Non-pigmented ciliary epithelial cell (primary cell): ENCODE measurements around the gene OSM.
"Not testable (repeated sequence)": the region's sequence is repeated elsewhere in the genome, so short reads cannot be mapped to it uniquely, and the experiment has no call there.

Experiments
- DNase-seq: peaks from one replicate; pipeline ENCODE4 v3.0.0-alpha.2; 2010; ENCODE audit warnings: low read depth

Gene OSM

GRCh38 chr22:30244066-30244465 lies 22.6 kb downstream of the OSM start:
- DNase-seq: no peak

GRCh38 chr22:30243661-30244060 lies 23.0 kb downstream of the OSM start:
- DNase-seq: no peak

DNA sequence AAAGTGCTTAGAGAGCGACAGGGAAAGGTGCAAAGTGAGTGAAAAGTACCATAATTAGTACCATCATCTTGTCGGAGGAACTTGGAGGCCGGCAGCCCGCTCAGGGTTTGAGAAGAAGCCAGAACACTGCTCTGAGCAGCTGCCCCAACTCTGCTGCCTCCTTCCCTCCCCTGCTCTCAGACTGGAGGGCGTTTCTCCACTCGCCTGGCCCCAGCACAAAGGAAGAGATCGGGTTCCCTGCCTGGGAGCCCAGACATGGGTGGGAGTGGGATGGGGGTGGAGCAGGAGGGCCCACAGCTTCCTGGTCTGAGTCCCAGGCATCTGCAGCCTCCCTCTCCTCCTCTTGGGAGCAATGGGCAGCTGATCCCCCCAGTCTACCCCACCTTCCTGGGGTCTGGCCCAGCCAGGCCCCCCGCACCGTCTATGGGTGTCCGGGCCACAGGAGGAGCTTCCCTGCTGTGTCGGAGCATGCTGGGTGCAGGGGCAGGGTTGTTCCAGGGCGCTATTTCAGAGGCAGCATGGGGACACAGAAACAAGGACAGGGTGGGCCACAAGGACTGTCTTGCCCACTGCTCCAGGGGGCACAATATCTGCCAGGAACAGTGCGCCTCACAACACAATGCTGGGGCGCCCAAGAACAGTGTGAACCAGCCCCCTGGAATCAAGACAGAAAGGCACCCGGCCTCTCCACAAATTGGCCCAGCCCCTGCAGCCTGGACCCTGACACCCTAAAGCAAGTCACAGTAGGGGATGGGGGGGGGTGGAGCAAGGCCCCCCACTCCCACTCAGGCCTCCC lies 24.9 kb downstream of the OSM start:
- no peak for DNase-seq

DNA sequence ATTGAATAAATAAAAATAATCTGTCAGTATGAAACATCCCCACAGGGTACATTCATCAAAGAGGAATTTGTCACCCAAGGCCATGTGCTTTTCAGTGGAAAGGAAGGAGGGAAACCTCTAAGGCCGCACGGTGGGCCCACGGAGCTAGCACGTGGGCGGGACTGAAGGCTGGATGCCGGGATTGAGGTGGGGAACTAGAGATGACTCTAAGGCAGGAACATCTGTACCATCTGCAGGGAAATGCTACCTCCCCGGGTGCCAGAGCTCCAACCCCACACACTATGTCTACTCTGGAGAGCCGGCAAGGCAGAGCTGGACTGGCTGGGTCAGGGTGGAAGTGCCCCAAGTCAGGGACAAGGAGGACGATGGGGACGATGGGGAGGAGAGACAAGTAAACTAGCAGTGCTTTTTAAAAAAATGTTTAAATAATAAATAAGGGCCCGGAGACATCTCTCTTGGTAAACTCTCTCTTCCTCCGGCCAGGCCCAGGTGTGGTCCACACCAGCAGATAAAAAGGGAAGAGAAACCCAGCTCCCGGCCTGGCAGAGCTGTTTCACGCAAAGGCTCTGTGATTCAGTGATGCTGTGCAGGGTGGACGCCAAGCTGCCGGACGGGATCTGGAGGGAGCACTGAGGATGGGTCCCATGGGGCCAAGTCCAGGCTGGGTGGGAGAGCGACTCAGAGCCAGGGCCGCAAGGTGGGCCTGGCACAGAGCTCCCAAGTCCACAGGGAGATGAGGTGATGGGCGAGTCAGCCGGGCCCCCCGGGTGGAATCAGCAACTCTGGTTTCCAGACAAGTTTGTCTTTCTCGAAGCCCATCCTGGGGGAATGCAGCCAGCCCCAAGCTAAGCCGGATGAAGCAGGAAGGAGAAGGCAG lies 25.9 kb downstream of the OSM start:
- no peak for DNase-seq

- no peak for DNase-seq
These were observed 26.9 kb downstream of the OSM start for GRCh38 chr22:30239488-30240405.

- DNase-seq: no peak
These were observed 27.8 kb downstream of the OSM start for GRCh38 chr22:30238661-30239487.

- no peak for DNase-seq
These were observed 28.5 kb downstream of the OSM start for GRCh38 chr22:30238136-30238535.

- DNase-seq: no peak
These were observed 29.8 kb downstream of the OSM start for GRCh38 chr22:30236875-30237274.

DNA sequence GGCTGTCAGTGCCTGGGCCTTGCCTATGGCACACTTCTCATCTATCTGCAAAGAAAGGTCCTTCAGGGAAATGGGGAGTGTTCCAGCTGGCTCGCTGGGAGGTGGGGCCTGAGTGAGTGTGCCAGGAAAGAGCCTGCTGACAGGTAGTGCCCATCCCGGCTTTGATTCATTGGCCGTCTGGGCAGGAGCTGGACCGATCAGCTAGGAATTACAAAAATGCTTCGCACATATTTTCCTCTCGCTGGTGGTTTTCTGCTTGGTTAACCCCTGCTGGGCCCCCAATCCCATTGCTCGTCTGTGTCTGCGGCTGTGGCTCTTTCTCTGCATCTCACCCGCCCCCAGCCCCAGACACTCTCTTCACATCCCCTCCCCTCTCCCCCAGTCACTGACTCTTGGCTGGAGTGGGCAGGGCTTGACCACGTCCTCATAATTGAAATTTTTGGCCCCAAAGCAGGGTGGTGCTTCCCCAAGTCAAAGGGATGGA lies 30.9 kb downstream of the OSM start:
- DNase-seq: no peak

GRCh38 chr22:30234786-30235470 lies 31.7 kb downstream of the OSM start:
- DNase-seq: no peak

DNA sequence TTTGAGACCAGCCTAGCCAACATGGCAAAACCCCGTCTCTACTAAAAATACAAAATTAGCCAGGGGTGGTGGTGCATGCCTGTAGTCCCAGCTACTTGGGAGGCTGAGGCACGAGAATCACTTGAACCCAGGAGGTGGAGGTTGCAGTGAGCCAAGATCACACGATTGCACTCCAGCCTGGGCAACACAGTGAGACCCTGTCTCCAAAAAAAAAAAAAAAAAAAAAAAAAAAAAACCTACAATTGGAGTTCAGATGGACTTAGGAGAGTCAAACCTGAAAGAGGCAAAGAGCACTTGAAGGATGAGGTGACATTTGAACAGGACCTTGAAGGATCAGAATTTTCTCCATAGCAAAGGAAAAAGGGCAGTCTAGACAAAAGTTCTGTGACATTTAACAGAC lies 32.3 kb downstream of the OSM start:
- DNase-seq: not testable (repeated sequence)

- DNase-seq: no peak
These were observed 33.1 kb downstream of the OSM start for GRCh38 chr22:30233582-30233981.

DNA sequence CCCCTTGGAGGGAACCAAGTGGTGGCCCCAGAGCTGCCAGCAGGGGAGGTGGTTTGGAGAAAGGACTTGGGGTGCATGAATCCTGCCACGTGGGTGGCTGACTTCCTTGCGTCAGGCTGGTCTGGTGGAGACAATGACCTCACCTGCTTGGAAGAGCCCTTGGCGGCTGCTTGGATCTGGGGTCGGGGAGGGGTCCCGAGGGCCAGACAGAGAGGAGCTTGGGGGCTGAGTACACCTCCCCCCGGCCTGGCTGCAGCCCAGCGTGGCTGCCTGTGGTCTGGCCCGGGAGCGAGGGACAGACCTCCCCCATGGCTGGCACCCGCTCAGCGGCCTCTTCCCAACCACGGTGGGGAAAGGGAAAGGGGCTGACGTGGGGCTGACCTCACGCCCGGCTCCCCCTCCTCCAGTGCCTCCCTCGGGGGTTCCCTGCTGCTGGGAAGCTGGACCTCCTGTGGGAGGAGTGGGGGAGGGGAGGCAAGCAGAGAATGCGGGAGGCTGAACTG lies 33.9 kb downstream of the OSM start:
- no peak for DNase-seq

GRCh38 chr22:30230787-30231461 lies 35.7 kb downstream of the OSM start:
- DNase-seq: no peak

DNA sequence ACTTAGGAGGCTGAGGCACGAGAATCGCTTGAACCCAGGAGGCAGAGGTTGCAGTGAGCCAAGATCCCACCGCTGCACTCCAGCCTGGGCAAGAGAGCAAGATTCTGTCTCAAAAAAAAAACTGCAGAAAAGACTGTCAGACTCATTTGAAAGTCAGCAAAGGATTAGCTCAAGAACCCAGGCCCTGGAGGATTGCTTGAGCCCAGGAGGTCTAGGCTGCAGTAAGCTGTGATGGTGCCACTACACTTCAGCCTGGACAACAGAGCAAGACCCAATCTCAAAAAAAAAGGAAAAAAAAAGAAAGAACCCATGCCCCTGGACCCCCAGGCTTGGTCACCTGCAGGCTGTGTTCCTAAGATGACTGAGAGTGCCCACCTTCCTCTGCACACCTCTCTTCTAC lies 36.3 kb downstream of the OSM start:
- no peak for DNase-seq

DNA sequence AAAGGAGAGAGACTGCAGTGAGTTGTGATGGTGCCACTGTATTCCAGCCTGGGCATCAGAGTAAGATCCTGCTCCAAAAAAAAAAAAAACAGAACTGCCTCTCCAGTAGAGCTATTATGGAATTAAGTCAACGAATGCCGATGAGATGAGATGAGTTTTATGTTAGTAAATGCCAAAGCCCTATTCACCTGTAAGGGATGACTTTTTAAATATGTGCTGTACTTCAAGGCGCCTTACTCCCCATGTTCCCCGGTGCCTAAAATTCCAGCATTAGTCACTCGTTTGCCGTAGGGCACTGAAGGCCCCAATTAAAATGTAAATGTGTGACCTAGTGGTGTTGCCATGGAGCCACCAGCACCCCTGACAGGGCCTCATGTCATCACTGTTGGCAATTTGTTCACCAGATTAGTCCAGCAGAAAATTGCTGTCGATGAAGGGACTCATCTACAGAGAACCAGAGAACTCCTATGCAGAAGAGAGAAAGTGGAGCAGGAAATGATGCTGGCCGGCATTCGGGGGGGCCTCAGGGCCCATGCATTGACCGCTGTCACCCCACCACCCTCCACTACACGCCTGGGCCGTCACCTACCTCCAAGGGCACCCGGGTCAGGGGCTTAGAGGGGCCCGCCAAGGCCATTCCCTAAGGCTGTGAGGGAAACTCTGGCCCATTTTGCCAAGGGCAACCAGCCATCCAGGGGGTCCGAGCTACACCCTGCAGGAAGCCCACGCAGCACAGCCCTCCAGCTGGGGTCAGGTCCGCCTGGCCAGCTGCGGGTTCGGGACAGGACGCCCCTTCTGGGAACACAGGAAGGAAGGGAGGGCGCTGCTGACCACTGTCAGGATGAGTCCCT lies 37.9 kb downstream of the OSM start:
- no peak for DNase-seq

DNA sequence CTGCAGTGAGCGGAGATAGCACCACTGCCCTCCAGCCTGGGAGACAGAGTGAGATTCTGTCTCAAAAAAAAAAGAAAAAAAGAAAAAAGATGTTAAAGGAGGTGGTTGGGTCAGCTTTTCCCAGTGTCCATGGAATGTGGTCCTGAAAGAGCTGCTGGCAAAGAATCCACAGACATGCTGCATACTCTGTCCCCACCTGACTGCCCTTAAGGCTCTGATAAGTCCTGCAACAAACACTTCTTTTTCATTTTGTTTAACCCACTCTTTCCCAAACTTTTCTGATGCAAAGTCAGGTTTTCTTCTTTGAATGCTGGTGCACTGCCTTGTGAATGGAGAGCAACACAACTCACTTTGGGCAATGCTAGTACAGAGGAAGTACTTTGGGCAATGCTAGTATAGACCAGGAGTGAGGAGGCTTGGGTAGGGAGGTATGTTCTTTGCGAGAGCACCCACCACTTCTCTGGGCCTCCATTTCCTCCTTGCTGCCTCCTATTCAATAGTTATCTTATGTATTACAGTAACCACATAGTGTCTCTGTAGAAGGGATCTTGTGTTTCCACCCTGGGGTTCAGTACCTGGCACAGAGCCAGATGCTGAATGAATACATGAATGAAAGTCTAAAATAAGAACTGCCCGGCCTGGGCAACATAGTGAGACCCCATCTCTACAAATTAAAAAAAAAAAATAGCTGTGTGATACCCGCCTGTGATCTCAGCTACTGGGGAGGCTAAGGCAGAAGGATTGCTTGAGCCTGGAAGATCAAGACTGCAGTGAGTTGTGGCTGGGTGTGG lies 39.0 kb downstream of the OSM start:
- no peak for DNase-seq
